GM21786 (cell line): ENCODE data around the gene AGTRAP.

Experiments
- ATAC-seq: cut with Tn5 transposase; IDR thresholded peaks from one replicate; pipeline ENCODE4 v1.9.1; 2021; ENCODE audit not compliant: unreplicated experiment

Gene AGTRAP

DNA sequence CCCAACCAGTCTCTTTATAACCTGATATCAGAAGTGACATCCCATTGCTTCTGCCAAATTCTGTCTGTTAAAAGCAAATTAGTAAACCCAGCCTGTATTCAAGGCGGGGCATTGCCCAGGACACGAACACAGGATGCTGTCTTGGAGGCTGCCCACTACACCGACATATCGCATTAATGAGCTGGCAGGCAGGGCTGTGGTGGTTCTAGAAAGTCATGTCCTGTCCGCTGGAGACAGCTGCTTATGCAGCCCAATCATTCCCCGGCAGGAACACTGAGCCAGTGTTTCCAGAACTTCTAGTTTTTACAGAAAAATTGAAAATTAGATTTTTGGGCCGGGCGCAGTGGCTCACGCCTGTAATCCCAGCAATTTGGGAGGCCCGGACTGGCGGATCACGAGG lies 45.4 kb downstream of the AGTRAP start:
- ATAC-seq = no peak

DNA sequence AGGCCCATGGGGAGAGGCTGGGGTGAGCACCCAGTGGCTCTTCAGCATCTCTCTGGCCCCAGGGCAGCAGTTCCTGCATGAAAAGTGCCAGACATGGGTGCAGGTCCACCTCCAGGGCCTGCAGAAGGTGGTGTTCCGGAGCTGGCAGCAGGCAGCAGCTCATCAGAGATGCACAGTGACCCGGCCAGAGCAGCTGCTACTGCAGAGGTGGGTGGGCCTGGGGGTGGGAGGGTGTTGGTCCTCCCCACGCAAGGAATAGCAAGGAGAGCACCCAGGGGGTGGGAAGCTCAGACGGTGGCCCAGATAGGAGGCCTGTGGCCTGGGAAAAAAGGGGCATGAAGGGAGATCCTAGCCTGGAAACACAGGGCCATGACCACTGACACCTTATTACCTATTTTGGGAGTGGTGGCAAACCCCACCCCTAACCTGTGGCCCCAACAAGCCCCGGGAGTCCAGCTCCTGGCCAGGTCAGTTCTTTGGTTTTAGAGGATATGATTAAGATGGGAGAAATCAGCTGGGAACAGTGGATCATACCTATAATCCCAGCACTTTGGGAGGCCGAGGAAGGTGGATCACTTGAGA lies 46.3 kb downstream of the AGTRAP start:
- no peak for ATAC-seq

DNA sequence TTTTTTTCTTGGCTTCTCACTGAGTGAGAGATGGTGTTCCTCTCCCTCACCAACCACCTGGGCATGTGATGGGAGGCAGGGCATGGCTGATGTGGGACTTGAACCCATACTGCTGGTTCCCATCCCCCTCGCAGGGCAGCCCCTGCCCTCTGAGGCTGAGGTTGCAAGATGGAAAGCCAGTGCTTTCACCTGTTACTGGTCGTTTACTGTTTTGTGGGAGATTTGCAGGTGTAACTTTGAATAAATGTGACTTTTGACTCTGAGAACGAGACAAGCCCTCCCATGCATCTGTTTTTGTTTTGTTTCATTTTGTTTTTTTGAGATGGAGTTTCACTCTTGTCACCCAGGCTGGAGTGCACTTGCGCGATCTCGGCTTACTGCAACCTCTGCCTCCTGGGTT lies 47.6 kb downstream of the AGTRAP start:
- ATAC-seq = no peak

DNA sequence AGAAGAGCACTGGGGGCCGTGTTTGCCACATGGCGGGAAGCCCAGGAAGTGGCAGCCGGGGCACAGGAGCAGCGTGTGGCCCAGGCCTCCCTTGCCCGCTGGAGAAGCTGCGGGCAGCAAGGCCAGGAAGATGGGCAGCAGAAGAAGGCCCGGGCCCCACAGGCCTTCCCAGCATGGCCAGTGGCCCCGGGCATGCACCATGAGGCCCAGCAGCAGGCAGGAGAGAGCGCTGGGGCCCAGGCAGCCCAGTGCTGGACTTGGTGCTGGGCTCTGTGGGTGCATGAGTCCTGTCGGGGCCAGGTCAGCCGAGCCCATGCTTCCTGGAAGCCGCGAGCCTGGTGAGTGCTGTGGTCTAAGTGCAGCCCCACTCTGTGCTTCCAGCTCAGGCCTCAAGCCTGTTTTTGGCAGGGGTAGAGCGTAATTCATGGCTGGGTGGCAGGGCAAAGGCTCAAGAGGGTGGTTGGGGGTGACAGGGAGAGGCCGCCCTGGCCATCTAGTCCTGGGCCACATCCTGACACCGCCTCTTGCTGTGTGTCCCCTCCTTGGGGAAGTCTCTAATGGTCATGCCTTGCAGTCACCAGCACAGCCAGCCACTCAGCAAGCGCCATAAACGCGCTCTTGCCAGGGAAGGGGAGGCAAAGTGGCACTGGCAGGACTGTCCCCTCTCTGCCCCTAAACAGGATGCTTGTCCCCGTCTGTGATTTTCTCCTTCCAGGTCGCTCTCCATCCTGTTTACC lies 48.5 kb downstream of the AGTRAP start:
- no peak for ATAC-seq

DNA sequence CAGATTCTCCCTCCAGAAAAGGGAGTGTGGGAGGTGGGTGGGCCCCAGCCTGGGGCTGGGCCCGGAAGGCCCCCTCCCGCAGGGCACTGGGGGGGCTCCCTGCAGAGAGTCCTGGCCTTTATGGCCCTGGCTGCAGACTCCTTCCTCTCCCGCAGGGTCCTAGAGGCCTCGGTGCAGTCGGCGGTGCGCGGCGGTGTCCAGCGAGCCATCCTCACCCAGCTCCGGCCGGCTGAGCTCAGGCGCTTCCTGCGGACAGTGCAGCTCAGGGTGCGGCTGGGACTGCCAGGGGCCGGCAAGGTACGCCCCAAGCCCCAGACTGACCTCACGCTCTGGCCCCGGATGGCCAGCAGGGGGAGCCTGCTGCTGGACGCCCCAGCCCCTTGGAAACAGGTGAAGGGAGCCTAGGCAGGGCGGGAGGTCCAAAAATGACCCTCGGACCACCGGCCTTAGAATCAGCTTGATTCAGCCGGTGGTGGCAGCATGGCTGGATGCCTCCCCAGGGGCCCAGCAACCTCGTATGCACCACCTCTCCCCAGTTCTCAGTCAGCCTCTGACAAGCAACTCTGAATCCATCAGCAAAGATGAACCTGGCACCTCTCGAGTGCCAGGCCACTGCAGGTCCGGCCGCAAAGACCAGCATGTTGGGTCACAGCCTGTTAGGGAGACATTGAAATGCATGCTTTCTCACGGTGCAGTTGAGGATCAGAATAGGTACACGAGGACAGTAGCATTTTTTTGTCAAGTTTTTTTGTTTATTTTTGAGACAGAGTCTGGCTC lies 49.2 kb downstream of the AGTRAP start:
- ATAC-seq = no peak

DNA sequence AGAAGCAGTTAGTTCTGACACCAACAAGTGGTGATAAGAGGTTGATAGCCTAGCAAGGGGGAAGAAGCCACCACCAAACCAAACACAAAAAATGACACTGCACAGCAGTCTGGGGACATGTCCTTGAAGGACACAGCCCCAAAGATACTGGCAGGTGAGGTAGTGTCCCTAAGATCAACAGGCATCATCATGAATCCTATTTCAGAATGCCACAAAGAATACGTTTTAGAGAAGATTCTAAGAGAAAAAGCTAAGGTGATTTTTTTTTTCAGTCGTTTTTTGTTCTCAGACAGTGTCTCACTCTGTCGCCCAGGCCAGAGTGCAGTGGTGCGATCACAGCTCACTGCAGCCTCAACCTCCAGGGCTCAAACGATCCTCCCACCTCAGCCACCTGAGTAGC lies 50.2 kb downstream of the AGTRAP start:
- no peak for ATAC-seq

DNA sequence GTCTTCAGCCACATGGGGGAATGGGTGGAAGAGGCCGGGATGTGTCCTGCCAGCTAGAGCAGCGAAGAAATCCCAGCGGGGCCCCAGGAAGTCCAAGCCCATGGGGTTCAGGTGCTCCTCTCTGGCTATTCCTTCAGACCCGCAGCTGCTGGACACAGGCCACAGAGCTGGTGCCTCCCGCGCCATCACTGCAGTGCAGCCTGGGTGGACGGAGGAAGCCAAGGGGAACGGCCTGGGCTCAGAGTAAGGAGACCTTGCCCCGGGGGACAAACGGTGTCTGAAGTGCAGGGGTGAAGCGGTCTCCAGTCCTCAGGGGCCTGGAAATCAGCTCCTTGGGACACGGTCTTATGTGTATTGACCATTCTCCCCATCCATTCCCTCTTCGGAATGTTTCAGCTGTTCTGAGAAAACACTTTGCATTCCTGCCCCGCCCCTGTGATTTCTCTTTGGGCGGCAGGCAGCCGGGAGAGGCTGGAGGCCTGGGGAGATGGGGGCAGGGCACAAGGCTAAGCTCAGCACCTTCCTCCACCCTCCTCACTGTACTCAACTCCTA lies 51.4 kb downstream of the AGTRAP start:
- ATAC-seq = no peak

DNA sequence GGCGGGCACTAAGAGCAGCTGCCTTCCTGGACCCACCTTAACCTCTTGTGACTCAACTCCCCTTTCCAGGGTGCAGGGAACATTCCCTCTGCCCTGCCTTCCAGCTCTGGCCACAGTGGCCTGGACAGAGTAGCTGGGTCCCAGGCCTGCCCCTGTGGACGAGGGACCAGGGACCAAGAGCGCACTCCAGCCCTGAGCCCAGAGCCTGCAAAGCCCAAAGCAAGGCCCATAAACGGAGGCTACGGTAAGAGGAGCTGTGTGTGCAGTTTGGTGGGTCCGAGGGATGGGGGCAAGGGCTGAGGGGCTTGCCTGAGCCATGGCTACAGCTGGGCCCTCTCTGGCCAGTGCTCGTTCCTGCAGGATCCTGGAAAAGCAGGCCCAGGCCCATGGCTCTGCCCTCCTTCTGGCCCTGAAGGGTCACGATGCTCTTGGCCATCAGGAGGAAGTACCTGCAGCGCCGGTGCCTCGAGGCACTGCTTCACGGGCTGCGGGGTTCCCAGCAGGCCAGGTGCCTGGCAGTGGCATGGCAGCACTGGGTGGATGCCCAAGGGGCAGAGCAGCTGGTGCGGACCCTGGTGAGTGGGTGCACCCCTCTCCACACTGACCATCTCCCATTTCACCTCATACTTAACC lies 52.0 kb downstream of the AGTRAP start:
- no peak for ATAC-seq

DNA sequence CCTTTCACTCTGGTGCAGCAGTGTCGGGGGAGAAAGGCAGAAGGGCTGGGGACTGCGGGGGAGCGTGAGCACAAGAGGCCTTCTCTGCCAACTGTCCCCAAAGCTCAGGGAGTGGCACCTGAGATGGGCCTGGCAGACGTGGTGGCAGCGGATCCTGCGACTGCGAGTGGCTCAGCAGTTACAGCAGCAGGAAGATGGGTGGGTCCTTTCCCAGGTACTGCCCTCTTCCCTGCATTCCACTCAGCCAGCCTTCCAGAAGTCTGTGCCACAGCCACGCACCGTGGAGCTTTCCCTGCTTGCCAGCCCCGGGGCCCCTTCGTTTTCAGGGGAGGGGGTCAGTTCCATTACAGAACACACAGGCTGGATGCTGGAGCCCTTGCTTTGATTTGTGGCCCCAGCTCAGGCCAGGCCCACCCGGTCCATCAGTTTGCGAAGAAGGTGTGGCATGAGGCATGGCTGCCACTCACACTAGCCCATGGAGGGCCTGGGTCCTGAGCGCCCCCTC lies 52.7 kb downstream of the AGTRAP start:
- no peak for ATAC-seq

DNA sequence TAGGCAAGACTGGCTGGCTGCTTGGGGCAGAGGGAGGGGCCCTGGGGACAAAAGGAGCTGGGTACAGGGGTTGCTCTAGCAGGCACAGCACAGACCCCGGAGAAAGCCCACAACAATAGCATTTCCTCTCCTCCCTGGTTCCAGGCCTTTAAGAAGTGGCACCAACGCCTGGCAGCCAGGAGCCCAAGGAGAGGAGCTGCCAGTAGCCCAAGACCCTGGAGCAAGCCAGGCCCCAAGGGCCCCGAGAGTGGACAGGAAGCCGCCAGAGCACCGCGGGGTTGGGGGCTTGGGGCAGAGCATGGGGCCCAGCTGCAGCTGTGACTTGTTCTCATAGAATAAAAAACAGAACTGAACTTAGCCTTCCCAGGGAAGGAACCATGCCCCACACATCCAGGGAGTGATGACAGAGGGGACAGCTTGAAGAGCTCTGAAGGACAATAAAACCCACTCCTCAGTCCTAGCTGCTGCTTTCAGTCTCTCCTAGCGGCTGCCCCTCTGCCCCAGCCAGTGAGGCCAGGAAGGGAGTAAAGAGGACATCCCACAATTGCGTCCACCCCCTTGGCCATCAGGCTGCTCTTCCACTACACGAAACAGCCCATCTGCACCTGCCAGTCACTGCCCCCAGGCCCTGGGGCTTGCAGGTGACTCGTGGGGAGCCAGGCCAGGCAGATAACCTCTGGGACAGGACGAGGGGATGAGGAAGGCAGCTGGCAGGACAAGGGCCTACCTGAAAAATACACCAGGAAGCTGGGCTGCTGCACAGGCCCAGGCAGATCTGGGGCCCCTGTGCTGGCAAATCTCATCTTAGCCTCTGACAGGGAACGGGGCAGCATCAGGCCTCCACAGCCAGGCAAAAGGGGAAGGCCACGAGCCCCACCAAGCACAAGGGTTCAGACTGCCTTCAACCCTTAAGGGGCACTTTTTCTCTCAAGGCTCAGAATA lies 53.5 kb downstream of the AGTRAP start:
- no peak for ATAC-seq

DNA sequence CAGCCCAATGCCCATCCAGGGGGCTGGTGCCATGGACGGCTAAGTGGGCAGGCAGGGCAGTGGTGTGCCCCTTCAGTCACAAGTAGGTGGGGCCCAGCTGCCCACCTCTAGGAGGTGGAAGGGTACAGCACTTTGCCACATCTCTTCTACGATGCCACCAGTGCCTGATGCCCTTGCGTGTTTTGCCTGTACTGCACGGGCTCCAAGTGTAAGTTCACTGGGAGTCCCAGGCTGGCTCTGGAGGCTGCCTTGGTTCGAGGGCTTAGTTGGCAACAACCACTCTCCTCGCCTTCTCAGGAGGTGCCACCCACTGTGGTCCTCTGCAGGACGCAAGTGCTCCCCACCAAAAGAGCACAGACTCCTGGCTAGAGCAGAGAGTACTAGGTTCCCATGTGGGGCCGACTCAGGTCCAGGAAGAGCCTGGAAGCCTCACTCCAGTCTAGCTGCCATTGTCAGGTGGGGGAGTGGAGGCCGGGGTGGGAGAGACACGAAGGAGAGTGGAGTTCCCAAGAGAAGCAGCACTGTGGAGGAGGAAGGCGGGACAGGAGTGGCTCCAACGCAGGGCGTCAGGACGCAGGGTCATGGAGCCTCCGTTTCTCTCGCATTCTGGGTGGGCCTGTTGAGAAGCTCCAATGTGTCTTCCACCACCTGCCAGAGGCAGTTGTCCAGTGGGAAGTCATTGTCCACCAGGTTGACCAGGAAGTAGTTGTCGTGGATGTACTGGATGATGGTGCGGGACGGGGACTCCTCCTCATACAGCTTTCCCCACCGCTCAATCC lies 54.4 kb downstream of the AGTRAP start:
- no peak for ATAC-seq

DNA sequence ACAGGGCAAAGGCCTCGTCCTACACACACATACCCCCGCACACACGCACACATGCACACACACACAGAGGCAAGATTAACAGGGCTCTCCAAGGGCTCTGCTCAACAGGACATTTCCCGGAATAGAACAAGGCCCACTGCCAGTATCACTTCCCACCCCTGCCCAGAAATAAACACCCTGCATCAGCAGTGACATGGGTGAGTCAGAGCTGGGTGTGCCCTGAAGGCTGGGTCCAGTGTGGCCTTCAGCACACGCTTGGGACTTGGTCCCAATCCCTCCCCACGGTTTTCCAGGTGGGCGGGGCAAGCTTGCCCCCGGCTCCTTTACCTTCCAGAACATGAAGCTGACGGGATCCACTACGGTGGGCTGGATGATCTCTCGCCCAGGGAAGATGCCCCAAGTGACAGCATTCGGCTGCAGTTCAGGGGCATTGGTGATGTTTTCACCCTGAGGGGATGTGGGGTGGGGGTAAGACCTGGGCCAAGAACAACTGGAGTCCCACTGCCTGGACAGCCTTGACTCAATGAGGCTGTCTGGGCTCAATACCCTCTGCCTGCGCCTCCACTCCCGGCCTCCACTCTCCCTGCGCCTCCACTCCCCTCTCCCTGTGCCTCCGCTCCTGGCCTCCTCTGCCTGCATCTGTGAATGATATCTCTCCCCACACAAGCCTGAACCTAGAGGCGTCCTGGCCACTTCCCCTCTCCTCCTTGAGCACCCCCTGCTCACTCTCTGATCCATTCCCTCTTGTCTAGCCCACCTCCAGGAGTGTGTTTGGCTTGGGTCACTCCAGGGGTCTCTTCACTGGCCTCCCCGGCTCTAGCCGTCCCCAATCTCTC lies 55.2 kb downstream of the AGTRAP start:
- no peak for ATAC-seq

DNA sequence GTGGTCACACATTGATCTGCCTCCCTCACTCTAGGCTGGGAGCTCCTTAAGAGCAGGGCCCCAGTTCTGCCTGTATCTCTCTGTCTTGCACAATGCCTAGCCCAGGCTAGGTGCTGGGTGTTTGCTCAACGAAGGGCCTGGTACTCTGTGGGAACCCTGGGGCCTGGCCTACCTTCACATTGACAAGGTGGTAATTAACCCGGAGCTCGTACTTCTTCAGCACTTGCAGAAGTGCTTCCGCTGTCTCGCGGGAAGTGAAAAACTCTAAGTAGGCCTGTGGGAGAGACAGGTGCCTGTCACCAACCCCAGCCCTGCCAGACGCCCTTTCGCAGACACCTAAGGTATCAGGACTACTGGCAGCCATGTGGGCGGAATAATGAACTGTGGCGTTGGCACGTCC lies 56.2 kb downstream of the AGTRAP start:
- no peak for ATAC-seq

DNA sequence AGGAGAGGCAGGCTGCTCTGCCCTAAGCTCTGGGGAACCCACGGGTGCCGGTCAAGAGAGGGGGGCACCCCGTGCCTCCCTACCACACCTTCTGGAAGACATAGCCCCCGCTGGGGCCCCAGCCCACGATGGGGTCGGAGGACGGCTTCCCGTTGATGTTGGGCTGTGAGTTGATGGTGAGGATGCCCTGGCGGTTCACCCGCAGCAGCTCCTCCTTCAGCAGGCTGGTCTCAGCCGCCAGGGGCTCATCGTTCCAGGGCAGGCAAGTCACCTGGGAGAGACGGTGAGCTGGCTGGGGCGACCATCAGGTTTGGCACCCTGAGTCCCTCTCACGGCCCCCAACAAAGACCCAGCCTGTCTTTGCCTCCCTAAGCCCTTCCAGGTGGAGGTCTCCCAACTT lies 57.9 kb downstream of the AGTRAP start:
- ATAC-seq = no peak

DNA sequence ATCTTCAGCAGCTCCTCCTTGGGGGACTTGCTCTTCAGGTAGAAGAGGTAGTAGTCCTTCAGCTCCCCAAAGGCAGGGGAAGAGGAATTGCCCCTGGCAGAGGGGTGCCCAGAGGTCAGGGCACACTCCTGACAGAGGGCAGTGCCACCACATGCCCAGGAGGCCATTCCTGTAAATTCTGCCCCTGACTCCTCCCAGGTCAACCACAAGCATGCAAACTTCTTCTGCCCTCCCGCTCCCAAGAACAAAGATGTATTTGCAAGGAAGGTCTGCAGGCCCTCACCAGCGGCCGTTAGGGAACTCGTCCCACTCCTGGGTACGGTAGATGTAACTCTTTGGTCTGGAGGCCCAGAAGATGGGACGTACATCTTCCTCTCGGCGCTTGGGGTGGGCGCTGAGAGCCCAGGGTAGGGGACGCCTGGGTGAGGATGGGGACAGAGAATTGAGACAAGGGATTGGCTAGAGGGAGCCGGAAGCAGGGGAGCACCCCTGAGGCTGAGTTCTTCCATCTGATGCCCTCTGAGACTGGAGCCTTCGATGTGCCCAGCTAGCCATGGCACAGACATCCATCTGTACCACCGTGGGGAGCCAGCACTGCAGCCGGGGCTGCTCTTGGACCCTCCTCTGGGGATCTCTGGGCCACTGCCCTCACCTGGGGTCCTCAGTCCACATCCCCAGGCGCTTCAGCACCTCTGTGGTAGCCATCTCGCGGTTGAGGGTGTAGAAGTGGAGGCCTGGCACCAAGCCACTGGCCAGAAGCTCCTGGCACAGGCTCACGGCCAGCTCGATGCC lies 58.7 kb downstream of the AGTRAP start:
- no peak for ATAC-seq

DNA sequence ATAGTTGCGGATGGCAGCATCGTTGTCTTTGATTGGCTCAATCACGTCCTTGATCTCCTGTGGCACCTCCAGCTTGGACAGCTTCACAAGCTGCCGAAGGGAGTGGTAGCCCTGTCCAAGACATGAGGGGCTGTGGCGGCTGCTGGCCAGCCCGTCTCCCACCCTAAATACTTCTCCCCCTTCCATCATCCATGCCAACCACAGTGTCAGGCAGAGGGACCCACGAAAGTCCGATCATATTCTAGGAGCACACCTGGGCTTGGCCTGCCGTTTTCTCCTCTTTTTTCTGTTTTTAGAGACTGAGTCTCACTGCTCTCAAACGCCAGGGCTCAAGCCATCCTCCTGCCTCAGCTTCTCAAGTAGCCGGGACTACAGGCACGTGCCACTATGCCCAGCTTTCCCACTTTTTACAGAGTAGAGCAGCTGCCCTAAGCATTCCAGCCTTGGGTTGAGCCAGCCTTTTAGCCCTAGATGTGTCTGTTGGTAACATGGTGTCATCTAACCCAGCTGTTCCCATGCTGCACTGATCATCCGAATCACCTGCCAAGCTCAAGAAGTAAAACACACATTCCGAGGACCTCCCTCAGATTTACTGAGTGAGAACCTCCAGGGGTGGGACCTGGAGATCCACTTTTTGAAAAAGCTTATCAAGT lies 59.4 kb downstream of the AGTRAP start:
- ATAC-seq = no peak
